ENCODE results near the gene SIGLEC9. TPM values are rescaled to one million over a fixed set of nuclear protein-coding genes. Genes with fewer than 3 reads are reported as not detected.
"Not testable (repeated sequence)": the region's sequence is repeated elsewhere in the genome, so short reads cannot be mapped to it uniquely, and the experiment has no call there.

Gene SIGLEC9
- total and polyA plus RNA-seq, 2 donors = 1.9 to 6.8 TPM

- H3K9me3 ChIP-seq (ENCODE audit: control insufficient read depth in 2 of 2, insufficient read depth in 1 of 2, low read length in 1 of 2); H3K36me3 ChIP-seq (ENCODE audit: control insufficient read depth in 2 of 2, insufficient read depth in 2 of 2, low read length in 1 of 2); H3K27me3 ChIP-seq (ENCODE audit: control insufficient read depth in 2 of 2, insufficient read depth in 1 of 2, low read length in 1 of 2); H3K27ac ChIP-seq (ENCODE audit: low read depth in 1 of 2, low read length in 1 of 2); H3K4me3 ChIP-seq (ENCODE audit: low read length in 2 of 2); H3K4me1 ChIP-seq (ENCODE audit: control insufficient read depth in 2 of 2, insufficient read depth in 2 of 2, low read length in 2 of 2): not testable (repeated sequence)
- 33% methylated on average over 11 of the region's 11 CpGs for WGBS
- peak in 3 of 9 donors; percentile 15 to 37 (median 20) for DNase-seq (ENCODE audit: low read depth in 6 of 9, low spot score in 9 of 9)
Measured at GRCh38 chr19:51169283-51169918, 44.7 kb downstream of the SIGLEC9 start.

DNA sequence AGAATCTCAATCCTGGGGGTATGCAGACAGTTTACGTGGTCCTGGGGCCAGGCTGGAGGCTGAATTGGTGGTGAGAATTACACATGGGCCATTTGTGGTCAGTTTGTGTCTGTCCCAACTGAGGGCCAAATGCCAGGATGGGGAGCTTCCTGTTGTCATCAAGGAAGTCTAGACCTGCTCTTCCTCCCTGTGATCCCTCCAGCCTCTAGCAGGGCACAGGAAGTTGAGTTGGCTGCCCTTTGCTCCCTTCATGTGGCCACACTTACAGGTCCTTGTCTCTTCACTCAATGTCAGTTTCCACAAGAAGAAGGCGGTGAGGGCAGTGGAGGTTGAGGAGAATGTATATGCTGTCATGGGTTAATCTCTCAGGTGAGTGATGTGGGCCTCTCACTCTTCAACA is 47.5 kb downstream of the SIGLEC9 start:
- no peak overlapping the region for H3K27ac ChIP-seq (ENCODE audit: low read depth in 1 of 2, low read length in 1 of 2)
- no peaks in the 10 kb centered on the region for H3K4me1 ChIP-seq (ENCODE audit: control insufficient read depth in 2 of 2, insufficient read depth in 2 of 2, low read length in 2 of 2)
- no peak for DNase-seq (ENCODE audit: low read depth in 6 of 9, low spot score in 9 of 9)
- H3K36me3 ChIP-seq (ENCODE audit: control insufficient read depth in 2 of 2, insufficient read depth in 2 of 2, low read length in 1 of 2) = no peaks in the 10 kb centered on the region
- H3K4me3 ChIP-seq (ENCODE audit: low read length in 2 of 2) = no peak overlapping the region
- 98% methylated on average over 2 of the region's 2 CpGs for WGBS
- H3K27me3 ChIP-seq (ENCODE audit: control insufficient read depth in 2 of 2, insufficient read depth in 1 of 2, low read length in 1 of 2) = no peaks in the 10 kb centered on the region
- no peaks in the 10 kb centered on the region for H3K9me3 ChIP-seq (ENCODE audit: control insufficient read depth in 2 of 2, insufficient read depth in 1 of 2, low read length in 1 of 2)

GRCh38 chr19:51173681-51174080 is 49.0 kb downstream of the SIGLEC9 start:
- DNase-seq (ENCODE audit: low read depth in 6 of 9, low spot score in 9 of 9) = no peak
- Histone ChIP-seq H3K36me3 (ENCODE audit: control insufficient read depth in 2 of 2, insufficient read depth in 2 of 2, low read length in 1 of 2) (no peaks in the 10 kb centered on the region), H3K27ac (ENCODE audit: low read depth in 1 of 2, low read length in 1 of 2) (no peak overlapping the region), H3K4me3 (ENCODE audit: low read length in 2 of 2) (no peak overlapping the region), H3K27me3 (ENCODE audit: control insufficient read depth in 2 of 2, insufficient read depth in 1 of 2, low read length in 1 of 2) (no peaks in the 10 kb centered on the region), H3K9me3 (ENCODE audit: control insufficient read depth in 2 of 2, insufficient read depth in 1 of 2, low read length in 1 of 2) (no peaks in the 10 kb centered on the region), H3K4me1 (ENCODE audit: control insufficient read depth in 2 of 2, insufficient read depth in 2 of 2, low read length in 2 of 2) (no peaks in the 10 kb centered on the region)
- 62% methylated on average over 5 of the region's 5 CpGs for WGBS

GRCh38 chr19:51179256-51179655 is 54.5 kb downstream of the SIGLEC9 start:
- DNase-seq (ENCODE audit: low read depth in 6 of 9, low spot score in 9 of 9) = no peak
- 58% methylated on average over 1 of the region's 1 CpG for WGBS

More at GRCh38 chr19:51179256-51179655, 54.5 kb downstream of the SIGLEC9 start:
- no peaks in the 10 kb centered on the region for H3K9me3 ChIP-seq (ENCODE audit: control insufficient read depth in 2 of 2, insufficient read depth in 1 of 2, low read length in 1 of 2)
- no peak overlapping the region for H3K27ac ChIP-seq (ENCODE audit: low read depth in 1 of 2, low read length in 1 of 2)
- H3K4me1 ChIP-seq (ENCODE audit: control insufficient read depth in 2 of 2, insufficient read depth in 2 of 2, low read length in 2 of 2) = no peaks in the 10 kb centered on the region
- peaks cover 0 to 15% of the 10 kb centered on the region in 2 donors for H3K27me3 ChIP-seq (ENCODE audit: control insufficient read depth in 2 of 2, insufficient read depth in 1 of 2, low read length in 1 of 2)
- H3K36me3 ChIP-seq (ENCODE audit: control insufficient read depth in 2 of 2, insufficient read depth in 2 of 2, low read length in 1 of 2) = no peaks in the 10 kb centered on the region
- H3K4me3 ChIP-seq (ENCODE audit: low read length in 2 of 2) = no peak overlapping the region

Other genes with a start within 250 kb of the SIGLEC9 start
- gene KLK4, start 213.5 kb upstream of the SIGLEC9 start, total RNA-seq = not detected
- gene KLK4, start 213.5 kb upstream of the SIGLEC9 start, polyA plus RNA-seq = 0.39 TPM
- 0.28 TPM for gene KLK5, start 171.9 kb upstream of the SIGLEC9 start, total RNA-seq
- gene KLK5, start 171.9 kb upstream of the SIGLEC9 start, polyA plus RNA-seq = 1.9 TPM
- 0.24 TPM for gene KLK6, start 155.3 kb upstream of the SIGLEC9 start, total RNA-seq
- 7.0 TPM for gene KLK6, start 155.3 kb upstream of the SIGLEC9 start, polyA plus RNA-seq
- gene KLK7, start 141.0 kb upstream of the SIGLEC9 start, total RNA-seq = 0.52 TPM
- 5.0 TPM for gene KLK7, start 141.0 kb upstream of the SIGLEC9 start, polyA plus RNA-seq
- 2.2 TPM for gene KLK8, start 123.3 kb upstream of the SIGLEC9 start, total RNA-seq
- gene KLK8, start 123.3 kb upstream of the SIGLEC9 start, polyA plus RNA-seq = 11.0 TPM
- gene KLK10, start 105.2 kb upstream of the SIGLEC9 start, total RNA-seq = 0.42 TPM
- 7.2 TPM for gene KLK10, start 105.2 kb upstream of the SIGLEC9 start, polyA plus RNA-seq
- gene KLK11, start 98.3 kb upstream of the SIGLEC9 start, total RNA-seq = 1.9 TPM
- gene KLK11, start 98.3 kb upstream of the SIGLEC9 start, polyA plus RNA-seq = 17.2 TPM
- 0.61 TPM for gene KLK12, start 89.9 kb upstream of the SIGLEC9 start, total RNA-seq
- gene KLK12, start 89.9 kb upstream of the SIGLEC9 start, polyA plus RNA-seq = 3.0 TPM
- 0.19 TPM for gene KLK13, start 59.8 kb upstream of the SIGLEC9 start, total RNA-seq
- gene KLK13, start 59.8 kb upstream of the SIGLEC9 start, polyA plus RNA-seq = 0.89 TPM
- 0.09 TPM for gene KLK14, start 42.0 kb upstream of the SIGLEC9 start, total RNA-seq
- gene KLK14, start 42.0 kb upstream of the SIGLEC9 start, polyA plus RNA-seq = 1.2 TPM
- gene CTU1, start 16.5 kb upstream of the SIGLEC9 start, total RNA-seq = 5.7 TPM
- gene CTU1, start 16.5 kb upstream of the SIGLEC9 start, polyA plus RNA-seq = 2.9 TPM
- 2.0 TPM for gene SIGLEC7, start 17.4 kb downstream of the SIGLEC9 start, total RNA-seq
- 3.6 TPM for gene SIGLEC7, start 17.4 kb downstream of the SIGLEC9 start, polyA plus RNA-seq
- gene CD33, start 100.2 kb downstream of the SIGLEC9 start, total RNA-seq = 7.9 TPM
- gene CD33, start 100.2 kb downstream of the SIGLEC9 start, polyA plus RNA-seq = 7.1 TPM
- 0.05 TPM for gene SIGLECL1, start 126.2 kb downstream of the SIGLEC9 start, total RNA-seq
- gene SIGLECL1, start 126.2 kb downstream of the SIGLEC9 start, polyA plus RNA-seq = 0.09 TPM
- not detected for gene IGLON5, start 186.7 kb downstream of the SIGLEC9 start, total RNA-seq
- gene IGLON5, start 186.7 kb downstream of the SIGLEC9 start, polyA plus RNA-seq = 0.25 TPM
- gene VSIG10L, start 217.2 kb downstream of the SIGLEC9 start, total RNA-seq = 0.42 TPM
- 5.7 TPM for gene VSIG10L, start 217.2 kb downstream of the SIGLEC9 start, polyA plus RNA-seq
- gene ETFB, start 241.5 kb downstream of the SIGLEC9 start, total RNA-seq = 89.2 TPM
- 121 TPM for gene ETFB, start 241.5 kb downstream of the SIGLEC9 start, polyA plus RNA-seq
- gene CLDND2, start 244.1 kb downstream of the SIGLEC9 start, total RNA-seq = 0.76 TPM
- gene CLDND2, start 244.1 kb downstream of the SIGLEC9 start, polyA plus RNA-seq = 2.1 TPM
- 10.5 TPM for gene NKG7, start 247.7 kb downstream of the SIGLEC9 start, total RNA-seq
- gene NKG7, start 247.7 kb downstream of the SIGLEC9 start, polyA plus RNA-seq = 11.6 TPM

Data from thymus (tissue), 11 donors.